ENCODE results near the gene ZNF146.

DNA sequence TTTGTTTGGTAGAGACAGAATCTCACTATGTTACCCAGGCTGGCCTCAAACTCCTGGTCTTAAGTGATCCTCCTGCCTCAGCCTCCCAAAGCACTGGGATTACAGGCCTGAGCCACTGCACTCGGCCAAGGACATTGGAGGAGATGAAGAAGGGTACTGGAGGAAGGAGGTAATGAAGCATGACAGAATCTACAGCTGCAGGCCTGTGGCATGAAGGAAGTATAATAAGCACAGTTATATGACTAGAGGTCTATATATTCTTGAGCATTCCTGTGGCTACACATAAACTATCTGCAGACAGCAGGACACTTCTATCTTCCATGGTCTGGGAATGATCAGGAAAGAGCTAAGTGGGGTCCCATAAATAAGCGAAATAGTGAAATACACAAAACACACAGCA, 18.7 kb upstream of the ZNF146 start:
- TF ChIP-seq, protein P1, sequence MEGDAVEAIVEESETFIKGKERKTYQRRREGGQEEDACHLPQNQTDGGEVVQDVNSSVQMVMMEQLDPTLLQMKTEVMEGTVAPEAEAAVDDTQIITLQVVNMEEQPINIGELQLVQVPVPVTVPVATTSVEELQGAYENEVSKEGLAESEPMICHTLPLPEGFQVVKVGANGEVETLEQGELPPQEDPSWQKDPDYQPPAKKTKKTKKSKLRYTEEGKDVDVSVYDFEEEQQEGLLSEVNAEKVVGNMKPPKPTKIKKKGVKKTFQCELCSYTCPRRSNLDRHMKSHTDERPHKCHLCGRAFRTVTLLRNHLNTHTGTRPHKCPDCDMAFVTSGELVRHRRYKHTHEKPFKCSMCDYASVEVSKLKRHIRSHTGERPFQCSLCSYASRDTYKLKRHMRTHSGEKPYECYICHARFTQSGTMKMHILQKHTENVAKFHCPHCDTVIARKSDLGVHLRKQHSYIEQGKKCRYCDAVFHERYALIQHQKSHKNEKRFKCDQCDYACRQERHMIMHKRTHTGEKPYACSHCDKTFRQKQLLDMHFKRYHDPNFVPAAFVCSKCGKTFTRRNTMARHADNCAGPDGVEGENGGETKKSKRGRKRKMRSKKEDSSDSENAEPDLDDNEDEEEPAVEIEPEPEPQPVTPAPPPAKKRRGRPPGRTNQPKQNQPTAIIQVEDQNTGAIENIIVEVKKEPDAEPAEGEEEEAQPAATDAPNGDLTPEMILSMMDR (IDR thresholded peaks at IDR 0.05; ENCODE audit: insufficient read depth, low read depth, low read length): no peak
- TF ChIP-seq EZH2 (IDR thresholded peaks at IDR 0.05; ENCODE audit: insufficient read depth, low read length): no peak
